ENCODE measurements around the gene TRABD2B.

GRCh38 chr1:47912756-47913155 is 84.4 kb downstream of the TRABD2B start:
- no peak for TF ChIP-seq POLR2A (IDR thresholded peaks at IDR 0.05)
- no peak for TF ChIP-seq CTCF (IDR thresholded peaks at IDR 0.05)
- no peak for TF ChIP-seq POLR2AphosphoS5 (IDR thresholded peaks at IDR 0.05)

Measured in upper lobe of left lung (tissue), 4 donors.